Loucy (cell line): ENCODE results near the gene HAGH.
A peak's percentile ranks its signal among the peaks of the same experiment; 100 is the strongest.

Experiments
- H2AFZ ChIP-seq: fragments of 200-600 bp; sonication (generic); 2 replicates; pipeline ENCODE4 v1.6.0; 2016; ENCODE audit warnings: antibody characterized with exemption, mild to moderate bottlenecking, low read length, moderate library complexity
- H3F3A ChIP-seq: fragments of 200-600 bp; 2 replicates; pipeline ENCODE4 v1.6.0; 2016; ENCODE audit warnings: antibody characterized with exemption, low read depth, mild to moderate bottlenecking
- H3K27me3 ChIP-seq: fragments of 200-600 bp; sonication (generic); 2 replicates; pipeline ENCODE4 v1.6.1; 2014; ENCODE audit warnings: low read length, mild to moderate bottlenecking; ENCODE audit not compliant: insufficient read depth, poor library complexity, severe bottlenecking
- H3K36me3 ChIP-seq: fragments of 200-600 bp; sonication (generic); 2 replicates; pipeline ENCODE4 v1.6.1; 2016; ENCODE audit warnings: low read length; ENCODE audit not compliant: insufficient read depth
- H3K4me1 ChIP-seq: fragments of 200-600 bp; sonication (generic); 2 replicates; pipeline ENCODE4 v1.5.1; 2014; ENCODE audit warnings: low read length, mild to moderate bottlenecking; ENCODE audit not compliant: insufficient read depth, poor library complexity, severe bottlenecking
- H3K4me2 ChIP-seq: fragments of 200-600 bp; sonication (generic); 2 replicates; pipeline ENCODE4 v1.6.0; 2014; ENCODE audit warnings: antibody characterized with exemption, low read length, low read depth, mild to moderate bottlenecking; ENCODE audit not compliant: poor library complexity, severe bottlenecking
- H3K4me3 ChIP-seq: fragments of 200-600 bp; sonication (generic); 2 replicates; pipeline ENCODE4 v1.5.1; 2014; ENCODE audit warnings: low read length, mild to moderate bottlenecking, mixed read lengths; ENCODE audit not compliant: poor library complexity, severe bottlenecking
- H3K79me2 ChIP-seq: fragments of 200-600 bp; sonication (generic); 2 replicates; pipeline ENCODE4 v1.6.1; 2014; ENCODE audit warnings: low read length; ENCODE audit not compliant: insufficient read depth
- H3K9ac ChIP-seq: fragments of 200-600 bp; sonication (generic); 2 replicates; pipeline ENCODE4 v1.6.0; 2014; ENCODE audit warnings: mild to moderate bottlenecking, low read depth, low read length, moderate library complexity; ENCODE audit not compliant: poor library complexity, severe bottlenecking
- H3K9me2 ChIP-seq: fragments of 200-600 bp; sonication (generic); replicated peaks from 2 replicates; pipeline ENCODE4 v1.6.1; 2016; ENCODE audit warnings: low read depth, low read length, mixed read lengths
- H3K9me3 ChIP-seq: fragments of 200-600 bp; sonication (generic); 2 replicates; pipeline ENCODE4 v1.6.1; 2014; ENCODE audit warnings: mild to moderate bottlenecking, antibody characterized with exemption, low read length, low read depth; ENCODE audit not compliant: insufficient read depth
- H4K20me1 ChIP-seq: fragments of 200-600 bp; sonication (generic); 2 replicates; pipeline ENCODE4 v1.6.0; 2014; ENCODE audit warnings: antibody characterized with exemption, low read length, mild to moderate bottlenecking; ENCODE audit not compliant: insufficient read depth, poor library complexity, severe bottlenecking
- EZH2phosphoT487 ChIP-seq: fragments of 200-600 bp; IDR thresholded peaks from 2 replicates; pipeline ENCODE4 v1.6.1; 2018; ENCODE audit warnings: antibody characterized with exemption, mild to moderate bottlenecking, moderate library complexity, borderline replicate concordance
- TF ChIP-seq, protein P1 (sequence below): fragments of 200-600 bp; sonication (generic); conservative IDR thresholded peaks from 2 replicates; pipeline ENCODE4 v1.5.1; 2014; ENCODE audit warnings: mild to moderate bottlenecking, antibody characterized with exemption, low read length

HAGH gene

DNA sequence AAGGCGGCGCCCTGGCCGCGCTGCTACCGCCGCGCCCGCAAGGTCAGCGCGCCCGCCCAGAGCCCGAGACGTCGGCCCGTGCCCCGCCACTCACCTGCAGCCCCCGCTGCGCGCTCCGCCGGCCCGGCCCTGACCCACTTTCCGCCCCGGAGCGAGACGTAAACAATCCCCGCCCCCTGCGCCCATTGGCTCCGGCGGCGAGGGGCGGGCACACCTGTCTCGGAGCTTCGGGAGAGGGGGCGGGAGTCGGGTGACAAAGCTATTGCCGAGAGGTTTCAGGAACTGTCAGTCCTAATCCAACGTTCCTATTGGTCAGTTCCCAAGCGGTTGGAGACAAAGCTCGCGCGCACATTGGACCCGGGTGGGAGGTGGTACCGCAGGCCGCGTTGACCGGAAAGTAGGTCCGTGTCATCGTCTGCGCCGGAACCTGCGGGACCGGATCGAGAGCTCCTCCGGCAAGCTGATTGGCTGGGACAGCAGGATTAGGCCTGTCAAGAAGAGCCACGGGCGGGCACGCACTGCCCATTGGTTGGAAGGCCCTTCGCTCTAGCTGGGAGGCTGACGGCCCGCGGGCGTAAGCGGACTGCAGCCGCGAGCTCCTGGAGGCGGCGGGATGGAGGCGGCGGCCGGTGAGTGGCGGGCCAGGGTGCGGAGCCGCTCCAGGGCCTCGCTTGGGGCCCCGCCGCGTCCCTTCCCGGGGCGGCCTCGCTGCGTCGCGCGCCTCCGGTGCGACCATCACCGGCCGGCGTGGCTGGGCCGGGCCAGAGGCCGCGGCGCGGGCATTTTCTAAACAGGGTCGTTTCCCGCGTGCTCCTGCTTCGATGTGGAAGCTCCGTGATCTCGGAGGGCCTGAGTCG is 44.0 kb downstream of the HAGH start, which contains the start of the genes NUBP2 and SPSB3:
Gene NUBP2 (plus strand): TSS at position 553 of the 857 bp plus-strand sequence. CDS start 61 bp downstream, at position 614.
Gene SPSB3 (minus strand): TSS at position 164 of the 857 bp plus-strand sequence. CDS start 1,088 bp downstream, outside the sequence.
- TF ChIP-seq, protein P1, sequence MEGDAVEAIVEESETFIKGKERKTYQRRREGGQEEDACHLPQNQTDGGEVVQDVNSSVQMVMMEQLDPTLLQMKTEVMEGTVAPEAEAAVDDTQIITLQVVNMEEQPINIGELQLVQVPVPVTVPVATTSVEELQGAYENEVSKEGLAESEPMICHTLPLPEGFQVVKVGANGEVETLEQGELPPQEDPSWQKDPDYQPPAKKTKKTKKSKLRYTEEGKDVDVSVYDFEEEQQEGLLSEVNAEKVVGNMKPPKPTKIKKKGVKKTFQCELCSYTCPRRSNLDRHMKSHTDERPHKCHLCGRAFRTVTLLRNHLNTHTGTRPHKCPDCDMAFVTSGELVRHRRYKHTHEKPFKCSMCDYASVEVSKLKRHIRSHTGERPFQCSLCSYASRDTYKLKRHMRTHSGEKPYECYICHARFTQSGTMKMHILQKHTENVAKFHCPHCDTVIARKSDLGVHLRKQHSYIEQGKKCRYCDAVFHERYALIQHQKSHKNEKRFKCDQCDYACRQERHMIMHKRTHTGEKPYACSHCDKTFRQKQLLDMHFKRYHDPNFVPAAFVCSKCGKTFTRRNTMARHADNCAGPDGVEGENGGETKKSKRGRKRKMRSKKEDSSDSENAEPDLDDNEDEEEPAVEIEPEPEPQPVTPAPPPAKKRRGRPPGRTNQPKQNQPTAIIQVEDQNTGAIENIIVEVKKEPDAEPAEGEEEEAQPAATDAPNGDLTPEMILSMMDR: no peak
- no peak for TF ChIP-seq EZH2phosphoT487
- peak within 1 kb of the TSS; percentile 82 for H3K9ac ChIP-seq
- H3K79me2 ChIP-seq: peaks cover 54% of the 10 kb centered on the region
- peak within 1 kb of the TSS; percentile 75 for H3K4me2 ChIP-seq
- H3K36me3 ChIP-seq: no peaks in the 10 kb centered on the region
- H3K9me2 ChIP-seq: no peaks in the 10 kb centered on the region
- no peak within 1 kb of the TSS for H2AFZ ChIP-seq
- no peaks in the 10 kb centered on the region for H3K27me3 ChIP-seq
- peaks cover 4% of the 10 kb centered on the region for H4K20me1 ChIP-seq
- no peaks in the 10 kb centered on the region for H3K4me1 ChIP-seq
- H3F3A ChIP-seq: no peaks in the 10 kb centered on the region
- peak within 1 kb of the TSS; percentile 93 for H3K4me3 ChIP-seq
- H3K9me3 ChIP-seq: no peaks in the 10 kb centered on the region

DNA sequence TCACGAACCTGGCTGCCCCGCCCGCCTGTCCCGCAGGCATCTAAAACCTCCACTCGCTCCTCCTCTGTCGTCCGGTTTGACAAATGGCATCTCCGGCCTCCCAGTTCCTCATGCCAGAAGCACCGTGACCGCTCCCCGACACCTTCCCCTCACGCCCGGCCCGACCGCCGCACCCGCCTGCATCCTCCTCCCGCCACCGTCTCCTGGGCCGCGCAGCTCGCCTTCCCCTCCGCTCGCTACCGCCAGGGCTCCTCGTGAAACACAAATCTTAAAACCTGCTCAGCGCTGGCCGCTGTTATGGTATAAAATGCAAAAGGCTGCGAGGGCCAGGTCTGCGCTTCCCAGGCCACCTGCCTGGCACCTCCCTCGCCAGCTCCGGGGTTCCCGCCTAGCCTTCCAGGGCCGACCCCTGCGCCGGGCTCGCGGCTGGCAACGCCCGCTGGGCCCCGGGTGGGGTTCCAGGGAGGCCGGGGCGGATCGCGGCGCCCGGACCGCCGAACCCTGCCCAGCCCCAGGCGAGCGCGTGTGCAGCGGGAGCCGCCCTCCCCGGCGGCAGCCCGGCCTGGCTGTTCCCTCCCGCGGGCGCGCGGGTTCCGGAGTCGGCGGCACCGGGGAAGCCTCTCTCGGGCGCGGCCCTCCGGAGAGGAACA is 44.7 kb downstream of the HAGH start:
- no peak overlapping the region for H2AFZ ChIP-seq
- H3K36me3 ChIP-seq: no peaks in the 10 kb centered on the region
- H3K9me3 ChIP-seq: no peaks in the 10 kb centered on the region
- H3K4me3 ChIP-seq: peak overlapping the region; percentile 93
- H4K20me1 ChIP-seq: peaks cover 4% of the 10 kb centered on the region
- H3F3A ChIP-seq: no peaks in the 10 kb centered on the region
- TF ChIP-seq, protein P1: no peak
- no peak for TF ChIP-seq EZH2phosphoT487
- peaks cover 54% of the 10 kb centered on the region for H3K79me2 ChIP-seq
- peak overlapping the region; percentile 64 for H3K9ac ChIP-seq
- peak overlapping the region; percentile 75 for H3K4me2 ChIP-seq
- no peaks in the 10 kb centered on the region for H3K27me3 ChIP-seq
- no peaks in the 10 kb centered on the region for H3K4me1 ChIP-seq
- no peaks in the 10 kb centered on the region for H3K9me2 ChIP-seq

DNA sequence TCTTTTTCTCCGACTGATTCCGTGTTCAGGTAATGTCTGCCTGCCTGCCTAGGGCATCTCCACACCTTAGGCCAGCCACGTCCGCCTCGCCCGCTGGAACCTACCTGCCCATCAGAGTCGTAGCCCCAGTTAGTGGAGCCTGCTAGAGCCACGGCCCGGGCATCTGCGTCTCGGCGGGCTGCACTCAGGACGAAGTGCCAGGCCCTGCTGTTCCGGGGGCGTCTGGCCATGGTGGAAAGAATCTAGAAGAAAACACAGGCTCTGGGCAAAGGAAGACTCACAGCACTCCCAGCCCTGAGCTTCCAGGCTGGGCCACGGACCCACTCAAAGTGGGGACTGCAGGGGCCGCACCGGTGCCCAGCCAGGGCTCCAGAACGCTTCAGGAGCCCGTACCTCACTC is 45.4 kb downstream of the HAGH start:
- H3K4me1 ChIP-seq: no peaks in the 10 kb centered on the region
- no peaks in the 10 kb centered on the region for H3K9me3 ChIP-seq
- H3K9ac ChIP-seq: peak overlapping the region; percentile 64
- H4K20me1 ChIP-seq: peaks cover 4% of the 10 kb centered on the region
- no peaks in the 10 kb centered on the region for H3K9me2 ChIP-seq
- peak overlapping the region; percentile 93 for H3K4me3 ChIP-seq
- no peak overlapping the region for H2AFZ ChIP-seq
- no peaks in the 10 kb centered on the region for H3K36me3 ChIP-seq
- H3K27me3 ChIP-seq: no peaks in the 10 kb centered on the region
- H3K79me2 ChIP-seq: peaks cover 54% of the 10 kb centered on the region
- no peaks in the 10 kb centered on the region for H3F3A ChIP-seq
- TF ChIP-seq, protein P1: no peak
- no peak for TF ChIP-seq EZH2phosphoT487
- peak overlapping the region; percentile 75 for H3K4me2 ChIP-seq
